Measurements from ENCODE around the gene CASZ1.

The CASZ1 gene

DNA sequence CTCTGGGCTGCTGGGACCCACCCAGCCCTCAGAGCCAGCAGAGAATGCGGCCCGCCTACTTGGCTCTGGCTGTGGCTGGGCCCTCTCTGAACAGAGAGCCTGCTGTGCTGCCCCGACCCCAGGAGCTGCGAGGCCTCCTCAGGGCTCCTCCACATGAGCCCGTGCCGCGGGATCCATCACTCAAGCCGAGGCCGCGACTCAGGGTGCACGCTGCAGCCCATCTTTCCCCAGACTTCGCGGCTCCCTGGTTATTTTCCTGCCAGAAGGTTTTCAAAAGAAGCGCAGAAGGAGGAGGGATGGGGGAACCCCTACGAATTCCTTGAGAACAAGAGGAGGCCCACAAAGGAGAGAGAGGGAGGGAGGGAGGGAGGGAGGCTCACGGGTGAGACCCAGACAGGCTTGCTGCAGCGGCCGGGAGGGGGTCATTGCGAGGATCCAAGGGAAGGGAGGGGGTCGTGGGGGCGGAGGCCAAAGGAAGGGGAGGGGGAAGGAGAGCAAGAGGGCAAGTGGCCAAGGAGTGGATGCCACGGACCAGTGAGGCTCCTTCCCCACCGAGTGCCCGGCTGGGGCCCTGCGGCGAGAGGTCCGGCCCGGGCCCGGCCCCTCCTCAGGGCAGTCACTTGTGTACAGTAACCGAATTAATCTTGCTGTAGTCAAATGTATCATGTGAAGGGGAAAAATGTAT is 146.8 kb downstream of the CASZ1 start:
- DNase-seq: no peak

DNA sequence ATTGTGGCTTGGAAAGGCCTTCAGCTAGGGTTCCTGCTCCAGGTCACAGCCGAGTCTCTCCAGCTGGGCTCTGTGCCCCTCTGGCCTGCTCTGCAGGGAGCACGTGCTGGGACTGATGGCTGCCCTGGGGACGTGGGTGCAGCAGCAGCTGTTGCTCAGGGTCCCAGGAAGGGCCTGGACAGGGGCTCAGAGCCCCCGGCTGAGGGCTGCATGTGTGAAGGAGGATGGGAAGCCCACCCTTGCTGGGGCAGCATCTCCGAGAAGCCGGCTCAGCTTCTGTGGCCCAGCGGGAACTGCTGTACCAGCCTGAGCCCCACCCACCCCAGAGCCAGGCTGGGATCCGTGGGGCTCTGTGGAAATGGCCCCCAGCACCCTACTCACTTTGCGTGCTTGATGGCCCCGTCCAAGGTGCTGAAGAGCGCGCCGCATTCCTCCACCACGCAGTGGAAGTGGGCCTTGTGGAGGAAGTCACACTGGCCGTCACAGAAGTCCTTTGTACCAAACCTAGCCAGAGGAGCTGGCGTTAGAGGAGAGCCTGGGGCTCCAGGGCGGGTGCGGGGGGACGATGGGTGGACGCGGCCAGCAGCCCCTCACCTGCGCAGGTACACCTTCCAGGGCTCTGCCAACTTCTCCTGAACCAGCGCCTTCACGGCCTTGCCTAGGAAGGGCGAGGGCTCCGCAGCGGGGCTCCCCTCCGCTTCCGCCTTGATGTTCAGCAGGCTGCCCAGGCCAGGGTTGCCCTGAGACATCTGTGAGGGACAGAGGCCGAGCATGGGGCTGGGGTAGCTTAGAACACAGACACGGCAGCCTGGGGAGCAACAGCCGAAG is 147.5 kb downstream of the CASZ1 start:
- no peak for DNase-seq

- DNase-seq: no peak
These were observed 148.9 kb downstream of the CASZ1 start for GRCh38 chr1:10647414-10648170.

DNA sequence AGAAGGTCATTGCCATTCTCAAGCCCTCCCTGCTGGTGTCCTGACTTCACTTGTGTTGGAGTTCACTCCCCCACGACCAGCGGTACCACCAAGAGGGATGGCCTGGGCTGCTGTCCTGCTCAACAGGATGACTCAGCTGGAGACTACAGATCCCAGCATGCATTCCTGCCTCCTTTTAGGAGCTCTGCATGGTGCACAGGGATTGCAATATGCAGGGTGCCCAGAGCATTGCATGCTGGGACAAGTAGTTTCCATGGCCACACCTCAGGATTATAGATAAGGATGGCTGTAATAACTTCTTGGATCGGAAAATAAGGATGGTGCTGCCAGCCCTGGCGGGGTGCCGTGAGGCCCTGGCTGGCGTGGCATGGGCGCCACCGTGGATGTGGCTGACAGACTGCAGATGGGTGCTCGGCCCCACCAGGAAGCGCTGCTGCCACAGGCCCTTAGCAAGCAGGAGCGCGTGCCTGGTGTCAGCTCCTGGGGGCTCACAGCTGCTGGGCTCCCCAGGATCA is 150.0 kb downstream of the CASZ1 start:
- no peak for DNase-seq

DNA sequence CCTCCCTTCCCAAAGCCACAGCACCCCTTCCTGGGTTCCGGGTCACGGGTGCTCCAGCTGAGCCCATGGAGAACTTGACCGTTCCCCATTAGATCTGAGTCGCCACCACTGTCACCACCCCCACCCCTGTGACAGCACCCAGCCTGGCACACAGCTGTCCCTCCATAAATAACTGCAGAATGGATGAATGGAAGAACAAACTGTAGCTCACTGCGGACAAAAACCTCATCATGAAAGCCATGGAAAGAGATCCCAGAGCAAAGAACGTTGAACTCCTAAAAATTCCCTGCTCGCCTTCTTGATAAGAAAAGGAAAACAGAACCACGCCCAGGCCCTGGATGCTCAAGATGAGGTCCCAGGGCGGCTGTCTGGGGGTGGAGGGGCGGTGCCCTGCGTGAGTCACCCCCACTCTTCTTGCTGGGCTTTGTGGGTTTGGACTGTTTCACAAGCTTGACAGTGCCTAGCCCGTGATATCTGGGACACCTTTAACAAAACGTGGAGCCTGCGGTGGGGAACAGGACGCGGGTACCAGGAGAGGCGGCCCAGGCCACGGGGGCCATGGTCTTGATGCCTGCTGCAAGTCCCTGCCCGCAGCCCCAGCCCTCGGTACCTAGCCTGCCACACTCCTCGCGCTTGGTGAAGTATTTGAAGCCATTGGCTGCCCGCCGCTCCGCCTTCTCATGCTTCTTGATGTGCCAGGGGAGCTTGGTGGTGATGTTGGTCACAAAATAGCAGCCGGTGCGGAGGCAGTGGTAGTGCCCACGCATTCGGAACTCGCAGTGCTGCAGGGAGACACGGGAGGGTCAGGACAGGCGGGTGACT is 151.9 kb downstream of the CASZ1 start:
- DNase-seq: no peak

GRCh38 chr1:10643607-10644306 is 152.7 kb downstream of the CASZ1 start:
- peak; percentile 52 for DNase-seq

DNA sequence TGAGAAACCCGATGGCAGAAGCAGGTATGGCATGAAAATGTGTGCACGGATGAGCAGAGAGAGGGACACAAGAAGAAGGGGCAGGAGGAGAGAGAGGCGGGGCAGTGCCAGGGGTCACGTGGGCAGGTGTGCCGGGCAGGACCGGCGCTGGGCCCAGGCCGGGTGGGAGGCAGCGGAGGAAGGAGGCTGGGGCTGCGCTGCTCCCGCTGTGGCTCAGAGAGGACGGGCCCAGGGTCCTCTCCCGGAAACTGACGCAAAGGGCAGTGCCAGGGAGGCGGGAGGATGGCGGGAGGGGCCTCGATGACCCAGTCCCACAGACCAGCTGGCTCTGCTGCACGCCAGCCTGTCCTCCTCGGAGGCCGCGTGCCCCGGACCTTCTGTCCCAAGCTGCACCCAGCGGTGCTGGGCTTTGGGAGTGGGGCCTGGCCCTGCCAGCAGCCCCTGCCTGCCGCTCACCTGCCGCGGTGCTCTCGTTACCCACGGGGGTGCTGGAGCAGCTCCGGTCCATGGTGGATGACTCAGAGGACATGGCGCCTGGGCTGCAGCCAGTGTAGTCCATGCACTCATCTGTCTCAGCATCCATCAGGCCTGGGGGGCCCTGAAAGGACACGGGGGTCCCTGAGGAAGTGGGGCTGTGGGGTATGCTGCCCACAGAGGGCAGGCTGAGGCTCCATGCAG is 153.9 kb downstream of the CASZ1 start:
- no peak for DNase-seq

- DNase-seq: no peak
These were observed 154.5 kb downstream of the CASZ1 start for GRCh38 chr1:10641976-10642375.

DNA sequence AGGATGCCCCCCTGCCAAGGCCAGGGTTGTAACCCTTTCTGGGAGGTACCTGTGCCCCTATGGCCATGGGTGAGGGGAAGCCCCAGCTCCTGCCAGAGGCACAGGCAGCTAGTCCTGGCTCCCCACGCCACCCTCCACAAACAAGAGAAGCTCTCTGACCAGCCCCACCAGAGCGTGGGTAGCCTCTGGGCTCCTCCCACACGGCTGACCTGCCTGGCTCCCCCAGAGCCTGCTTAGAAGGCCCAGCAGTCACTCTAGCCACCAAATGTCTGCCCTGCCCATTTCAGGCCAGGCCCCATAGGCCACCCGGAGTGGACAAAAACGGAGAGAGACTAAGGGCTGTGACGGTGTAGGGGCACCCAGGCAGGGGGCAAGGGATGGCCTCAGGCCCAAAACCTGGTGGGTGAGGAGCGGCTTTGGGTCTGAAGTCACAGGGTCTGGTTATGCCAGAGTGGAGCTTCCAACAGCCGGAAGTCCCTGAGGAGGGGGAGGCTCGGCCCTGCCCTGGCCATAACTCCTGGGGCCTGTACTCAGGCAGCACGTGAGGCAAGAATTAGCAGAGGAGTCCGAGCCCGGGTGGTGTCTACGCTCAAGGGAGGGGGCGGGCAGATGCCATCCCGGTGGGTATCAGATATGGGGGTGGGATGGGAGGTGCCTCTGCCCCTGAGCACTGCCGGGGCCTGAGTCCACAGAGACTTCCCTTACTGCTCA is 155.4 kb downstream of the CASZ1 start:
- DNase-seq: no peak

- peak; percentile 67 for DNase-seq
These were observed 156.5 kb downstream of the CASZ1 start for GRCh38 chr1:10639775-10640578.

- no peak for DNase-seq
These were observed 157.3 kb downstream of the CASZ1 start for GRCh38 chr1:10639011-10639774.

- DNase-seq: no peak
These were observed 157.9 kb downstream of the CASZ1 start for GRCh38 chr1:10638559-10639005.

- DNase-seq: no peak
These were observed 158.4 kb downstream of the CASZ1 start for GRCh38 chr1:10637834-10638558.

GRCh38 chr1:10637400-10637799 is 159.0 kb downstream of the CASZ1 start:
- DNase-seq: no peak

- DNase-seq: no peak
These were observed 160.5 kb downstream of the CASZ1 start for GRCh38 chr1:10635992-10636391.

DNA sequence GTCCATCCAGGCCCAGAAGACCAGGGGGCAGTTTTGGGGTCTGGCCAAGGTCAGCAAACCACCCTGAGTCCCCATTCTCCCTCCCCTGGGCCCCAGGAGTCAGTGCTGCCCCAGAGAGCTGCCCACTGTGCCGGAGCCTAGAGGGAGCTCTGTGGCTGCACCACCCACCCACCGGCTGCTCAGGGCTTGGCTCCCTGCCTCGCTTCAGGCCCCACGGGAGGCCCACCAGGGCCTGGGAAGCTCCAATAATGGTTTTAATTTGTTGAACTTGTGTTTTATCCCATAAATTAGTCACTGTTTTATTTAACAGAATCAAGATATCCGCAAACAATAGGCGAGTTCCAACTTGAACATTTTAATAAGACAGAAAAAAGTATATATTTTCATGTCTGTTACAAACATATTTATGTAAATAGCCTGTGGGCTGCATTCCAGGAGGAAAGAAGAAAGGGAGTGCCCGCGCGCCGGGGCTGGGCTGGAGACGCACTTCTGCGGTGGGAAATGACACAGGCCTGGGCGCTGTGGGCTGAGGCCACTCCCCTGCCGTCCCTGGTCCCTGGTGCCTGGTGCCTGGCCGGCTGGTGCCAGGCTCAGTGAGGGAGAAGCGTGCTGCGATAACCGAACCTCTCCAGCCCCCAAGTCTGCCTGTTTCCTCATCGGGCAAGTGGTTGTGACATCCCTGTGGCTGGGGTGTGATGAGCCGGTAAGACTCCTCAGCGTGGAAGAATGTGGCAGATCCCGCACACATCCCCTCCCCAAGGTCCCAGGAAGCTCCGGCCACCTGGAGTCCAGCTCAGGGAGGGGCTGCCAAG is 161.2 kb downstream of the CASZ1 start:
- peak; percentile 10 for DNase-seq

GRCh38 chr1:10634428-10635084 is 161.9 kb downstream of the CASZ1 start:
- DNase-seq: no peak

Data from NCI-H345 (cell line).